ENCODE data around the gene IGSF8. TPM values are rescaled to one million over a fixed set of nuclear protein-coding genes. Genes with fewer than 3 reads are reported as not detected.

IGSF8 gene
- total RNA-seq, 1 donor from 2014 or later, result 17.2 TPM

GRCh38 chr1:160101717-160102522, 3.5 kb upstream of the IGSF8 start:
- Mint-ChIP-seq H3K27ac (ENCODE audit: unreplicated experiment) (peak overlapping the region; percentile 4), H3K4me3 (ENCODE audit: unreplicated experiment) (no peak overlapping the region), H3K36me3 (ENCODE audit: low read depth, unreplicated experiment) (no peaks in the 10 kb centered on the region), H3K4me1 (ENCODE audit: unreplicated experiment) (peaks cover 33% of the 10 kb centered on the region), H3K9me3 (ENCODE audit: unreplicated experiment) (no peaks in the 10 kb centered on the region), H3K27me3 (ENCODE audit: unreplicated experiment) (peaks cover 13% of the 10 kb centered on the region)
- TF ChIP-seq, protein P1, sequence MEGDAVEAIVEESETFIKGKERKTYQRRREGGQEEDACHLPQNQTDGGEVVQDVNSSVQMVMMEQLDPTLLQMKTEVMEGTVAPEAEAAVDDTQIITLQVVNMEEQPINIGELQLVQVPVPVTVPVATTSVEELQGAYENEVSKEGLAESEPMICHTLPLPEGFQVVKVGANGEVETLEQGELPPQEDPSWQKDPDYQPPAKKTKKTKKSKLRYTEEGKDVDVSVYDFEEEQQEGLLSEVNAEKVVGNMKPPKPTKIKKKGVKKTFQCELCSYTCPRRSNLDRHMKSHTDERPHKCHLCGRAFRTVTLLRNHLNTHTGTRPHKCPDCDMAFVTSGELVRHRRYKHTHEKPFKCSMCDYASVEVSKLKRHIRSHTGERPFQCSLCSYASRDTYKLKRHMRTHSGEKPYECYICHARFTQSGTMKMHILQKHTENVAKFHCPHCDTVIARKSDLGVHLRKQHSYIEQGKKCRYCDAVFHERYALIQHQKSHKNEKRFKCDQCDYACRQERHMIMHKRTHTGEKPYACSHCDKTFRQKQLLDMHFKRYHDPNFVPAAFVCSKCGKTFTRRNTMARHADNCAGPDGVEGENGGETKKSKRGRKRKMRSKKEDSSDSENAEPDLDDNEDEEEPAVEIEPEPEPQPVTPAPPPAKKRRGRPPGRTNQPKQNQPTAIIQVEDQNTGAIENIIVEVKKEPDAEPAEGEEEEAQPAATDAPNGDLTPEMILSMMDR (IDR thresholded peaks at IDR 0.05; ENCODE audit: unreplicated experiment), result no peak
- DNase-seq (ENCODE audit: low spot score), result no peak

GRCh38 chr1:160101037-160101716, 2.8 kb upstream of the IGSF8 start:
- DNase-seq (ENCODE audit: low spot score), result peak; percentile 79
- H3K4me1 Mint-ChIP-seq (ENCODE audit: unreplicated experiment), result peaks cover 25% of the 10 kb centered on the region
- peaks cover 12% of the 10 kb centered on the region for H3K27me3 Mint-ChIP-seq (ENCODE audit: unreplicated experiment)
- no peak overlapping the region for H3K4me3 Mint-ChIP-seq (ENCODE audit: unreplicated experiment)
- TF ChIP-seq, protein P1 (IDR thresholded peaks at IDR 0.05; ENCODE audit: unreplicated experiment), result peak; percentile 74
- no peaks in the 10 kb centered on the region for H3K36me3 Mint-ChIP-seq (ENCODE audit: low read depth, unreplicated experiment)
- H3K9me3 Mint-ChIP-seq (ENCODE audit: unreplicated experiment), result no peaks in the 10 kb centered on the region
- H3K27ac Mint-ChIP-seq (ENCODE audit: unreplicated experiment), result no peak overlapping the region

- DNase-seq (ENCODE audit: low spot score), result no peak
- no peaks in the 10 kb centered on the region for H3K36me3 Mint-ChIP-seq (ENCODE audit: low read depth, unreplicated experiment)
- no peak overlapping the region for H3K27ac Mint-ChIP-seq (ENCODE audit: unreplicated experiment)
- H3K27me3 Mint-ChIP-seq (ENCODE audit: unreplicated experiment), result peaks cover 12% of the 10 kb centered on the region
- H3K9me3 Mint-ChIP-seq (ENCODE audit: unreplicated experiment), result no peaks in the 10 kb centered on the region
- peaks cover 26% of the 10 kb centered on the region for H3K4me1 Mint-ChIP-seq (ENCODE audit: unreplicated experiment)
- TF ChIP-seq, protein P1 (IDR thresholded peaks at IDR 0.05; ENCODE audit: unreplicated experiment), result no peak
- H3K4me3 Mint-ChIP-seq (ENCODE audit: unreplicated experiment), result peak overlapping the region; percentile 14
Observed at GRCh38 chr1:160099716-160100375, 1.4 kb upstream of the IGSF8 start.

- peak overlapping the region; percentile 14 for H3K4me3 Mint-ChIP-seq (ENCODE audit: unreplicated experiment)
- H3K27me3 Mint-ChIP-seq (ENCODE audit: unreplicated experiment), result peaks cover 12% of the 10 kb centered on the region
- no peaks in the 10 kb centered on the region for H3K9me3 Mint-ChIP-seq (ENCODE audit: unreplicated experiment)
- H3K27ac Mint-ChIP-seq (ENCODE audit: unreplicated experiment), result peak overlapping the region; percentile 78
- H3K36me3 Mint-ChIP-seq (ENCODE audit: low read depth, unreplicated experiment), result no peaks in the 10 kb centered on the region
- H3K4me1 Mint-ChIP-seq (ENCODE audit: unreplicated experiment), result peaks cover 17% of the 10 kb centered on the region
- DNase-seq (ENCODE audit: low spot score), result peak; percentile 97
- TF ChIP-seq, protein P1 (IDR thresholded peaks at IDR 0.05; ENCODE audit: unreplicated experiment), result no peak
Observed at GRCh38 chr1:160098852-160099561, 588 bp upstream of the IGSF8 start.

Measured in endothelial cell (in vitro differentiated cells).